ENCODE results near the gene ADAMTS12. TPM values are rescaled to one million over a fixed set of nuclear protein-coding genes. Genes with fewer than 3 reads are reported as not detected.

Gene ADAMTS12
- total and polyA plus RNA-seq, 9 of the 15 experiments (the other 6 are each of a cell fraction or from before 2014, with no cell fraction given): 0.11 TPM; not detected in 8

DNA sequence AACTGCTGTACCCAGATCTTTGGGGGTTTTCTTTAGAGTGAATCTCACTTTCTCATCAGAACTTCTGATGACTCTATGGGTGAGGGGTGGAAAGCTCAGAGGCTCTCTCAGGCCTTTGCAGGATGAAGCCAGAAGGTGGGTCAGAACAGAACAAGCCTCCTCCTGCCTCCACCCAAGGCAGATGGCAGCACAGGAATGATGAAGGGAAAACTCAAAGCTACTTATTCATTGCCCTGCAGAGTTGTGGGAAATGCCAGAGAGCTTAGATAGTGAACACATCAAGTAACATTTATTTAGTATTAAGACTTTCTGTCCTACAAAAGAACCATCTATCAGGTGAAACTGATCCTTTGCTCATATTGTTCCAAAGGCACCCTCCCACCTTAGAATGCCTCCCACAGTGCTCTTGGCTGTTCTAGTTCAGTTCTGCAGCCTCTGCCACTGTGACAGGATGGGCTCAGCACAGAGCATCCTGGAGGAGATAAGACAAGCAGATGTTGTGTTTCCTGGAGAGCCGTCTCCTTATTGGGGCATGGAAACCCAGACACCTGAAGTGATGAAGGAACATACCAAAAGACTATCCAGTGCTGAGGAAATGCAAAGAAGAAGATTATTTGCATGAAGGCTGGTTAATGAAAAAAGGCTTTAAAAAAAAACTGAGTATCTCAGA, 146.6 kb downstream of the ADAMTS12 start:
- no peaks in the 10 kb centered on the region for H4K20me1 ChIP-seq (replicated peaks; ENCODE audit: control insufficient read depth, insufficient read depth, low read length)
- no peak for DNase-seq (ENCODE audit: extremely low read depth in 1 of 4, low spot score in 3 of 4)
- H3K4me1 ChIP-seq (replicated peaks in 1 of 2; ENCODE audit: control insufficient read depth in 2 of 2, insufficient read depth in 2 of 2, low read length in 2 of 2): no peaks in the 10 kb centered on the region
- no peaks in the 10 kb centered on the region; a peak in 2 of 5 replicates for H3K27me3 ChIP-seq (ENCODE audit: control insufficient read depth in 2 of 2, insufficient read depth in 2 of 2, low read length in 2 of 2)
- no peak for TF ChIP-seq ERF (CRISPR knock-in tag; IDR thresholded peaks at IDR 0.05)
- TF ChIP-seq CHD2 (IDR thresholded peaks at IDR 0.05; ENCODE audit: low read depth, low read length): no peak
- no peak for TF ChIP-seq HDAC8 (tag; IDR thresholded peaks at IDR 0.05)
- no peak overlapping the region for H2AFZ ChIP-seq (ENCODE audit: low read depth, low read length)
- BruUV-seq (replicated peaks): no TSS peak
- H3K9me3 ChIP-seq (replicated peaks; ENCODE audit: control insufficient read depth, insufficient read depth, low read depth, low read length): no peaks in the 10 kb centered on the region
- H3K27ac ChIP-seq (ENCODE audit: extremely low read depth, low read depth, low read length): no peak overlapping the region
- H3K4me2 ChIP-seq (ENCODE audit: insufficient read depth, low read length): no peak overlapping the region
- 0% methylated on average over 1 of the region's 1 CpG for WGBS (ENCODE audit: insufficient coverage, low coverage, missing lambda C conversion rate)
- no peaks in the 10 kb centered on the region for H3K79me2 ChIP-seq (ENCODE audit: control insufficient read depth, insufficient read depth, low read length)
- no peak for ATAC-seq
- H3K9me1 ChIP-seq (ENCODE audit: control insufficient read depth, insufficient read depth, low read length): no peaks in the 10 kb centered on the region
- intact Hi-C loops (cut with micrococcal nuclease): no loop called here
- no peak overlapping the region for H3K4me3 ChIP-seq
- ChIA-PET CTCF (ENCODE audit: low intra/inter-chr PET ratio) (no interaction called here), POLR2A (no interaction called here)
- no peaks in the 10 kb centered on the region for H3K36me3 ChIP-seq (ENCODE audit: control insufficient read depth, insufficient read depth, low read length)
- no peak overlapping the region for H3K9ac ChIP-seq (ENCODE audit: insufficient read depth in 1 of 2, low read depth in 2 of 2, low read length in 2 of 2)
- in situ Hi-C loops (cut with MboI): no loop called here
- FAIRE-seq: no peak

GRCh38 chr5:33743099-33743498, 148.7 kb downstream of the ADAMTS12 start:
- 0% methylated on average over 3 of the region's 3 CpGs for WGBS (ENCODE audit: insufficient coverage, low coverage, missing lambda C conversion rate)
- BruUV-seq (replicated peaks): no TSS peak
- CTCF ChIA-PET (ENCODE audit: low intra/inter-chr PET ratio): no interaction called here
- TF ChIP-seq, protein P1, sequence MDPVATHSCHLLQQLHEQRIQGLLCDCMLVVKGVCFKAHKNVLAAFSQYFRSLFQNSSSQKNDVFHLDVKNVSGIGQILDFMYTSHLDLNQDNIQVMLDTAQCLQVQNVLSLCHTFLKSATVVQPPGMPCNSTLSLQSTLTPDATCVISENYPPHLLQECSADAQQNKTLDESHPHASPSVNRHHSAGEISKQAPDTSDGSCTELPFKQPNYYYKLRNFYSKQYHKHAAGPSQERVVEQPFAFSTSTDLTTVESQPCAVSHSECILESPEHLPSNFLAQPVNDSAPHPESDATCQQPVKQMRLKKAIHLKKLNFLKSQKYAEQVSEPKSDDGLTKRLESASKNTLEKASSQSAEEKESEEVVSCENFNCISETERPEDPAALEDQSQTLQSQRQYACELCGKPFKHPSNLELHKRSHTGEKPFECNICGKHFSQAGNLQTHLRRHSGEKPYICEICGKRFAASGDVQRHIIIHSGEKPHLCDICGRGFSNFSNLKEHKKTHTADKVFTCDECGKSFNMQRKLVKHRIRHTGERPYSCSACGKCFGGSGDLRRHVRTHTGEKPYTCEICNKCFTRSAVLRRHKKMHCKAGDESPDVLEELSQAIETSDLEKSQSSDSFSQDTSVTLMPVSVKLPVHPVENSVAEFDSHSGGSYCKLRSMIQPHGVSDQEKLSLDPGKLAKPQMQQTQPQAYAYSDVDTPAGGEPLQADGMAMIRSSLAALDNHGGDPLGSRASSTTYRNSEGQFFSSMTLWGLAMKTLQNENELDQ (CRISPR knock-in tag; IDR thresholded peaks at IDR 0.05; ENCODE audit: borderline replicate concordance): no peak
- TF ChIP-seq IFI16 (CRISPR knock-in tag; IDR thresholded peaks at IDR 0.05) (no peak), HES1 (IDR thresholded peaks at IDR 0.05; ENCODE audit: low read depth) (no peak), RUNX1 (IDR thresholded peaks at IDR 0.05; ENCODE audit: low read depth) (no peak), NELFE (IDR thresholded peaks at IDR 0.05; ENCODE audit: insufficient read depth, insufficient read length) (no peak), ZFP1 (CRISPR knock-in tag; IDR thresholded peaks at IDR 0.05) (no peak), POLR3G (IDR thresholded peaks at IDR 0.05; ENCODE audit: extremely low read depth, insufficient read length, insufficient replicate concordance) (no peak), NEUROD1 (IDR thresholded peaks at IDR 0.05; ENCODE audit: borderline replicate concordance, low read depth, low read length, partially characterized antibody) (no peak)
- TF ChIP-seq, protein P2, sequence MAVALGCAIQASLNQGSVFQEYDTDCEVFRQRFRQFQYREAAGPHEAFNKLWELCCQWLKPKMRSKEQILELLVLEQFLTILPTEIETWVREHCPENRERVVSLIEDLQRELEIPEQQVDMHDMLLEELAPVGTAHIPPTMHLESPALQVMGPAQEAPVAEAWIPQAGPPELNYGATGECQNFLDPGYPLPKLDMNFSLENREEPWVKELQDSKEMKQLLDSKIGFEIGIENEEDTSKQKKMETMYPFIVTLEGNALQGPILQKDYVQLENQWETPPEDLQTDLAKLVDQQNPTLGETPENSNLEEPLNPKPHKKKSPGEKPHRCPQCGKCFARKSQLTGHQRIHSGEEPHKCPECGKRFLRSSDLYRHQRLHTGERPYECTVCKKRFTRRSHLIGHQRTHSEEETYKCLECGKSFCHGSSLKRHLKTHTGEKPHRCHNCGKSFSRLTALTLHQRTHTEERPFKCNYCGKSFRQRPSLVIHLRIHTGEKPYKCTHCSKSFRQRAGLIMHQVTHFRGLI (CRISPR knock-in tag; IDR thresholded peaks at IDR 0.05): no peak

More at GRCh38 chr5:33743099-33743498, 148.7 kb downstream of the ADAMTS12 start:
- Histone ChIP-seq H3K4me3 (no peak overlapping the region), H4K20me1 (replicated peaks; ENCODE audit: control insufficient read depth, insufficient read depth, low read length) (no peaks in the 10 kb centered on the region; the same call in 1 of the 2 replicates), H3K27ac (ENCODE audit: extremely low read depth, low read depth, low read length) (no peak overlapping the region), H3K9ac (ENCODE audit: insufficient read depth in 1 of 2, low read depth in 2 of 2, low read length in 2 of 2) (no peak overlapping the region), H3K27me3 (ENCODE audit: control insufficient read depth in 2 of 2, insufficient read depth in 2 of 2, low read length in 2 of 2) (peaks cover 0 to 4% of the 10 kb centered on the region in 2 experiments; a peak in 2 of 5 replicates), H3K36me3 (ENCODE audit: control insufficient read depth, insufficient read depth, low read length) (no peaks in the 10 kb centered on the region), H3K9me1 (ENCODE audit: control insufficient read depth, insufficient read depth, low read length) (no peaks in the 10 kb centered on the region), H3K9me3 (replicated peaks; ENCODE audit: control insufficient read depth, insufficient read depth, low read depth, low read length) (no peaks in the 10 kb centered on the region), H3K79me2 (ENCODE audit: control insufficient read depth, insufficient read depth, low read length) (no peaks in the 10 kb centered on the region), H3K4me1 (replicated peaks in 1 of 2; ENCODE audit: control insufficient read depth in 2 of 2, insufficient read depth in 2 of 2, low read length in 2 of 2) (no peaks in the 10 kb centered on the region), H3K4me2 (ENCODE audit: insufficient read depth, low read length) (no peak overlapping the region), H2AFZ (ENCODE audit: low read depth, low read length) (no peak overlapping the region)
- ATAC-seq (no peak), FAIRE-seq (no peak), DNase-seq (ENCODE audit: extremely low read depth in 1 of 4, low spot score in 3 of 4) (no peak)
- POLR2A ChIA-PET: interaction anchor here (1.6 kb wide), 1 partner anchor 9 kb away, joined by 4 read pairs; no protein-coding TSS in a partner anchor
- intact Hi-C loops (cut with micrococcal nuclease): no loop called here
- in situ Hi-C loops (cut with MboI): no loop called here
